ENCODE results near the gene TAS1R3. TPM values are rescaled to one million over a fixed set of nuclear protein-coding genes. Genes with fewer than 3 reads are reported as not detected.

Gene TAS1R3
- total and polyA plus RNA-seq, 4 donors = 0.19 to 0.36 (median 0.33) TPM; not detected in 1

GRCh38 chr1:1377540-1378205 lies 46.6 kb downstream of the TAS1R3 start:
- H3K36me3 ChIP-seq (ENCODE audit: control insufficient read depth in 4 of 4, insufficient read depth in 3 of 4, low read depth in 1 of 4, low read length in 3 of 4) = peaks cover 0 to 5% (median 2%) of the 10 kb centered on the region in 4 donors
- H3K27me3 ChIP-seq (ENCODE audit: control insufficient read depth in 4 of 4, insufficient read depth in 4 of 4, low read length in 3 of 4) = no peaks in the 10 kb centered on the region
- H3K4me1 ChIP-seq (ENCODE audit: control insufficient read depth in 4 of 4, insufficient read depth in 4 of 4, low read length in 3 of 4) = peaks cover 7 to 25% (median 20%) of the 10 kb centered on the region in 4 donors
- H3K9me3 ChIP-seq (ENCODE audit: control insufficient read depth in 4 of 4, low read length in 3 of 4) = no peaks in the 10 kb centered on the region
- 98% methylated on average over 16 of the region's 16 CpGs for WGBS
- H3K4me3 ChIP-seq (ENCODE audit: low read depth in 1 of 3, low read length in 3 of 3) = no peak overlapping the region
- TF ChIP-seq REST (IDR thresholded peaks at IDR 0.05) (no peak), GABPA (IDR thresholded peaks at IDR 0.05 in 1 of 2, conservative IDR thresholded peaks at IDR 0.05 in 1 of 2) (no peak), FOXA1 (IDR thresholded peaks at IDR 0.05) (no peak), FOXA2 (IDR thresholded peaks at IDR 0.05) (no peak), JUND (IDR thresholded peaks at IDR 0.05) (no peak), TAF1 (conservative IDR thresholded peaks at IDR 0.05) (no peak), SP1 (IDR thresholded peaks at IDR 0.05) (no peak), RXRA (IDR thresholded peaks at IDR 0.05) (no peak), YY1 (IDR thresholded peaks at IDR 0.05) (no peak), ZBTB33 (IDR thresholded peaks at IDR 0.05) (no peak), NR2F2 (IDR thresholded peaks at IDR 0.05) (no peak), ATF3 (IDR thresholded peaks at IDR 0.05) (no peak), CTCF (IDR thresholded peaks at IDR 0.05; ENCODE audit: low read depth, low read length, missing input control) (no peak), EGR1 (IDR thresholded peaks at IDR 0.05; ENCODE audit: low read depth in 2 of 2) (no peak), MAX (IDR thresholded peaks at IDR 0.05) (no peak), HNF4G (IDR thresholded peaks at IDR 0.05) (no peak)
- no peak overlapping the region for H3K9ac ChIP-seq (ENCODE audit: low read depth in 1 of 2, low read length in 2 of 2)
- H3K27ac ChIP-seq (ENCODE audit: low read depth in 1 of 2, low read length in 2 of 2) = no peak overlapping the region
- no peak for DNase-seq (ENCODE audit: low spot score)

Data from liver (tissue), 9 donors.